NCI-H1694 (cell line): ENCODE results near the gene CDRT15L2.
"Not testable (repeated sequence)": the region's sequence is repeated elsewhere in the genome, so short reads cannot be mapped to it uniquely, and the experiment has no call there.

ENCODE experiments used
- DNase-seq: peaks from one replicate; lab custom pipeline; 2025; lab: John Stamatoyannopoulos, UW

CDRT15L2 gene

DNA sequence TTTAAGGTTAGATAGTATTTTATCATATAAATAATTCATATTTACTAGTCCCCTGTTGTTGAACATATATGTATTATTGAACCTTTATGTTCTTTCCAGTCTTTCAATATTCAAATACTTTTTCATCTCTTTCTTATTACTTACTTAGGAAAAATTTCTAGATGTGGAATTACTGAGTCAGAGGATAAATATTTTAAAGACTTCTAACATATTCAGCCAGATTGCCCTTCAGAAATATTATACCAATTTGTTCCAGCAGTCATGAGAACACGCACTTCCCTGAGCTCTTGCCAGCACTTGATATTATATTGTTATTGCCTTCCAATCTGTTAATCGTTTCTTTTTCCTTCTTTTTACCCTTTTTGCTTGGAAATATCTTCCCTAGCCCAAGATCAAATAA is 4.5 kb upstream of the CDRT15L2 start:
- DNase-seq = not testable (repeated sequence)

DNA sequence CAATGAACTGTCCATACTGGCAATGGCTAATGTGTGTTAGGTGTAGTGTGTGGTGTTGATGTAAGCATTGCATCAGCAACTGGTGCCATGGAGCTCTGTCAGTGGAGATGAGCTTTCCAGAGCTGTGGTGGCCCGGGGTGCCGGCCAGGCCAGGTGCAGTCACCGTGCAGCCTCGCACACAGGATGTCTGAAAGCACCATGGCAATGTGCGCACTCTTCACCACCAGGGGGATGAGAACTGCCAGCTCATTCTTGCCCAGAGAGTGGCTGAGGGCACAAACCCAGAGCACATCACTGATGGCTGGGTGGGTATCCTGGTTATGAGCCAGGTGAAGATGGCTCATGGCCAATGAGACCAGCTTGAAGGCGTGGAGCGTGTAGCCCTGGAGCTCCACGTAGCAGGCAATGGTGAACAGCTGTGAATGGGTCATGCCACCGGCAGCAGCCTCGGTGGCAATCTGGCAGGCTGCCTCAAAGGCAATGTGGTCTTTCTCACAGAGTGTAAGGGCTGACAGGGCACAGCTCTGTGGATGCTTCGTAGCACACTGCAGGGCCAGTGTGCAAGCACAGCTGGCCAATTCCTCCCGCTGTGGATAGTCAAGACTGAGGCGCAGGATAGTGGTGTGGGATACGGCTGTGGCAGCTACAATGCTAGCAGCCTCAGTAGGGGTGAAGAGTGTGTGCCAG is 4.5 kb downstream of the CDRT15L2 start:
- DNase-seq = peak; percentile 95

DNA sequence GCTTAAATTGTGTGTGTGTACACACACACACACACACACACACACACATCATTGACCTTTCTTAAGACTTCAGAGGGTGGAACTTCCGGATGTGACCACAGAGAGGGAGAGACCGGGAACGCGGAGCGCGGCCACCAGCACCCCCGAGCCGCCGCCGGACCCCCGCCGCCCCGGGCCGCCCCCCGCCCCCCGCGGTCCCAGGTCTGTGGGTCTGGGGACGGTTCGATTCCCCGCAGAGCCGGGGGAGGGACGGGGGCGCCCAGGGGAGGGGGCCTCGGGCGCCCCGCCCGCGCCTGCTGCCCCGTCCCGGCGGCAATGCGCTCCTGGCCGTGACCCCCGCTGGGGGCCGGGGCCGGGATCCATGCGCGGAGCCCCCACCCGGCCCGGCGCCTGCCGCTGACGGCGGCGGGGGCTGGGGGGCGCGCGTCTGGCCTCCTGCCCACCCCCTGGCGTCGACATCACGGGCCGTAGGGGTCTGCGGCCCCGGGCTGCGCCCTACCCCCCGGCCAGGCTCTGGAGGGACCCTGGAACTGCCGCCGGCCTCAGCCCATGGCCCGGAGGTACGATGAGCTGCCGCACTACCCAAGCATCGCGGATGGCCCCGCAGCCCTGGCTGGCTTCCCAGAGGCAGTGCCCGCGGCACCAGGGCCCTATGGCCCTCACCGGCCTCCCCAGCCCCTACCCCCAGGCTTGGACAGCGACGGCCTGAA is 9.4 kb downstream of the CDRT15L2 start:
- not testable (repeated sequence) for DNase-seq

DNA sequence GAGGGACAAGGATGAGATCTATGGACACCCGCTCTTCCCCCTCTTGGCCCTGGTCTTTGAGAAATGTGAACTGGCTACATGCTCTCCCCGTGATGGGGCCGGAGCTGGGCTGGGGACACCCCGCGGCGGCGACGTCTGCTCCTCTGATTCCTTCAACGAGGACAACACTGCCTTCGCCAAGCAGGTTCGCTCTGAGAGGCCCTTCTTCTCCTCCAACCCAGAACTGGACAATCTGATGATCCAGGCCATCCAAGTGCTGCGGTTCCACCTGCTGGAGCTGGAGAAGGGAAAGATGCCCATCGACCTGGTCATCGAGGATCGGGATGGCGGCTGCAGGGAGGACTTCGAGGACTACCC is 9.9 kb downstream of the CDRT15L2 start:
- DNase-seq = not testable (repeated sequence)

DNA sequence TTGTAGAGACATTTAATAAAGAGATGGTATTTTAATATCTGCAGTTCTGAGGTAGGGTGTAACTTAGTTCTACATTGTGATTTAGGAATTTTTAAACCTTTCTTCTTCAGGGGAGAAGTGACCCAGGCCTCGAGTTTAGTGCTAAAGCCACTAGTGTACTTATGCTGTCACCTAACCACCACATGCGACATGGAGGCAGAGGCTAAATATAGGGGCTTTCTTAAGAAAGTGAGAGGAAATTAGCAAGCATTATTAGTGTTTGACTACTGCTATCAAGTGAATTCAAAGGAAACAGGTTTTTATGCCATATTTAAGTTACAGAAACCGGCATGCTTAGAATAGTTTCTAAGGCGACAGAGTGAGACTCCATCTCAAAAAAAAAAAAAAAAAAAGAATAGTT is 11.5 kb downstream of the CDRT15L2 start:
- not testable (repeated sequence) for DNase-seq

DNA sequence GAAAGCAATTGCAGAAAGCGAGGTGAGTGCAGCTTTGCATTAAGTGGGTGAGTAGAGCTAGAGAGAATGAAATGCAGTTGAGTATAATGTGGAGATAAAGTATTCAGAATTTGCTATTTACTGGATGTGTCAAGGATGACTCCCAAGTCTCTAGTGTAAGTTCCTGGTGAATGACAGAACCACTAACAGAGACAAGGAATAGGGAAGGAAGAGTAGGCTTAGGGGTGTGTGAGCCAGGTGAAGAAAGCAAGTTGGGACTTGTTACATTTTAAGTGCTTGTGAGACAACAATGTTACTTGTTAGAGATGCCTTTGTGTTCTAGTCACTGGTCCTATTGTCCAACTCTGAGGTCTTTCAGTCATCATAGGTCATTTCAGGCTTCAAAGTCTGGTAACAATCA is 26.0 kb downstream of the CDRT15L2 start:
- DNase-seq = not testable (repeated sequence)

DNA sequence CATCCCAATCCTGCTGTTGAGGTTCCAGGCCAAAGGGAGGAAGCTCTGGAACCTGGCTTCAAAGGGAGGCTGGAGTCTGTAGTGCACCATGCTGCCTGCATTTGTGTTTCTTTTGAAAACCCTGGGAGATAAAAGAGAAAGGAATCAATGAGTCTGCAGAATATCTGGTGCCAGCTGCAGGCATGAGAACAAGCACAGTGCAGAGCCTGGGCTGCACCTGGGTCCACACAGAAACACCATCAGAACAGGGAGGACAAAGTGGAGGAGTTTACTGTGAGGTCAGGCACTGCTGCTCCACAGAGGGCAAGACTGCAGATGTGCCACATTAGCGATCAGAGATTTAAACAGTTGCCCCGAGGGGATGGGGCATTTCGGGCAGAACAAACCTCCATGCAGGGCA is 30.0 kb downstream of the CDRT15L2 start:
- DNase-seq = not testable (repeated sequence)

DNA sequence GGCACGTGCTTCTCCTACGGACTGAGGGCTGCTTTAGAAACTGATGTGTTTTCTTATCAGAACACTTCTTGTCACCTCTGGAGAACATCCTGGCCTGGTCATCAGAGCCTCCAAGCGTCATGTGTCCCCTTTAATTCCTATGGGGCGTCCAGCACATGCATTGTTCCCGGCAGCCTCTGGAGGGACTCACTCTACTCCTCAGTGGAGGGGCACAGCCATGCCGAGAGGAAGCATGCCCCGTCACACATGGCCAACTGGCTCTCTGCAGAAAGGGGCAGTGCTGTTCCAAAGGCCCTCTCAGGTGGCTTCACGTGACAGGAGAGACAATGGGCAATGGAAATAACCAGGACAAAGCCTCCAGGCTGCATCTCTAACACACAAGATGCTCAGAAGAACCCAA is 31.8 kb downstream of the CDRT15L2 start:
- DNase-seq = no peak

DNA sequence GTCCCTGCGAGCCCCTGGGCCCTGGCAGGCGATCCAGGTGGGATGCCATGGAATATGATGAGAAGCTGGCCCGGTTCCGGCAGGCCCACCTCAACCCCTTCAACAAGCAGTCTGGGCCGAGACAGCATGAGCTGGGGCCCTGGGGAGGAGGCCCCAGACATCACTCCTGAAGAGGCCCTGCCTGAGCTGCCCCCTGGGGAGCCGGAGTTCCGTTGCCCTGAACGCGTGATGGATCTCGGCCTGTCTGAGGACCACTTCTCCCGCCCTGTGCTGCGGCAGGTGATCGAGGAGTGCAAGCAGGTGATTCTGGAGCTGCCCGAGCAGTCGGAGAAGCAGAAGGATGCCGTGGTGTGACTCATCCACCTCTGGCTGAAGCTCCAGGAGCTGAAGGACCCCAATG is 33.1 kb downstream of the CDRT15L2 start:
- no peak for DNase-seq

DNA sequence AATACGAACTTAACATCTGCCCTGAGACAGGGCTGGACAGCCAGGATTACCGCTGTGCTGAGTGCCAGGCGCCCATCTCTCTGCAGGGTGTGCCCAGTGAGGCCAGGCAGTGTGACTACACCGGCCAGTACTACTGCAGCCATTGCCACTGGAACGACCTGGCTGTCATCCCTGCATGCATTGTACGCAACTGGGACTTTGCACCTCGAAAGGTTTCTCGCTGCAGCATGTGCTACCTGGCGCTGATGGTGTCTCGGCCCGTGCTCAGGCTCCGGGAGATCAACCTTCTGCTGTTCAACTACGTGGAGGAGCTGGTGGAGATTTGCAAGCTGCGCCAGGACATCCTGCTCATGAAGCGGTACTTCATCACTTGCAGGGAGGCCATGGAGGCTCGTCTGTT is 33.7 kb downstream of the CDRT15L2 start:
- no peak for DNase-seq

DNA sequence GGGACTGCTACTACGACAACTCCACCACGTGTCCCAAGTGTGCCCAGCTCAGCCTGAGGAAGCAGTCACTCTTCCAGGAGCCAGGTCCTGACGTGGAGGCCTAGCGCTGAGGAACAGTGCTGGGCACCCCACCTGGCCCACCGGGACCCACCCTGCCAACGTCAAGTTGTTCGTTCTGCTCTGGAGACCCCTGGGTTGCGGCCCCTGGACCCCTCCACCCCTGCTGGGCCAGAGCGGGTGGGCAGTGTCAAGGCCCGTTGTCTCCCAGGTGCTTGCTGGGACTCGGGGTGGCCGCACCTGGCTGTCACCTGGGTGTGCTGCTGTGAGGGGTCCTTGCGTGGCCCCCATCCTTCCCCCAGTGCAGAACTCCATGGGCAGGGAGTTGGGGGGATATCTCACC is 34.4 kb downstream of the CDRT15L2 start:
- no peak for DNase-seq

DNA sequence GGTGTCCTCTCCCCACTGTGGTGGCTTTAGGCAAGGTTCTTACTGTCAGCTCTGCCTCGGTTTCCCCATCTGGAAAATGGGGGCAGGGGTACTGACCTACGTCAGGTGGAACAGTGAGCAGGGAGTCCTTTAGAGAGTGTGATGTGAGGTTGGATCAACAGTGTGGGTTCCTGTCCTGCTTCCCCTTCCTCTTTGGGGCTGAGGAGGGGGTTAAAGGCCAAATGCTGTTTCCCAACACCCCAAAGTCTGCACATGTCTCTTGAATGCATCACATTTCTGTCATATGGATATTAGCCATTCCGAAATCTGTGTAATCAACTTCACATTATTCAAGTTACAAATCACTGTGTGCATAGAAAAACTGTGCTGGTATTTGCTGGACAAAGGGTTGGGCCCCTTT is 35.9 kb downstream of the CDRT15L2 start:
- not testable (repeated sequence) for DNase-seq
